Measurements from ENCODE around the gene GRAMD4. TPM values are rescaled to one million over a fixed set of nuclear protein-coding genes. Genes with fewer than 3 reads are reported as not detected.
A peak's percentile ranks its signal among the peaks of the same experiment; 100 is the strongest.

GRAMD4 gene
- polyA plus RNA-seq, 3 donors, result 9.5 to 33.3 (median 12.6) TPM

DNA sequence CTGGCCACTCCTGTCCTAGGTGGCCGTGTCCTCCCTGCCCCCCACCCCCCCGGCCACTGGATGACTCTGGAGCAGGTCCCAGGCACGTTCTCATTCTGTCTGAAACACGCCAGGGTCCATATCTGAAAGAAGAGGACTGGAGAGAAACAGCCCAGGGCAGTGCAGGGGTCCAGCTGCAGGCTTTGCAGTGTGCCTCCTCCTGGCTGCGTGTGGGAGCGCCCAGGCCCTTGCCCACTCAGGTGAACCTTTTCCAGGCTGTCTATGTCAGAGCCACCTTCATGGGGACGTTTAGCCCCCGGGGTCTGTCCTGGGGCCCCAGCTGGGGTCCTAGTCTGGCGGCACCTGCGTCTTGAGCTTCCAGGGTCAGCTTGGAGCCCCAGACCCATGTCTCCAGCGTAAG is 15.6 kb downstream of the GRAMD4 start:
- no peak for DNase-seq
- Histone ChIP-seq H3K27ac (ENCODE audit: low read depth in 1 of 2, low read length in 2 of 2) (no peak overlapping the region), H3K4me1 (ENCODE audit: control insufficient read depth in 1 of 2, insufficient read depth in 2 of 2, low read length in 2 of 2) (no peaks in the 10 kb centered on the region), H3K36me3 (replicated peaks in 1 of 2; ENCODE audit: control insufficient read depth in 1 of 2, insufficient read depth in 2 of 2, low read length in 2 of 2) (peaks cover 55 to 77% of the 10 kb centered on the region in 2 donors), H3K4me2 (replicated peaks; ENCODE audit: extremely low read depth, low read length, poor library complexity, severe bottlenecking) (no peak overlapping the region), H2AFZ (ENCODE audit: insufficient read depth, low read depth, low read length, poor library complexity, severe bottlenecking) (no peak overlapping the region), H3K9me3 (replicated peaks in 1 of 2; ENCODE audit: control insufficient read depth in 1 of 2, insufficient read depth in 1 of 2, low read length in 2 of 2) (no peaks in the 10 kb centered on the region), H3K79me2 (ENCODE audit: insufficient read depth, low read length) (peaks cover 39% of the 10 kb centered on the region), H3K9ac (ENCODE audit: insufficient read depth, low read length, poor library complexity, severe bottlenecking) (no peak overlapping the region), H3K4me3 (replicated peaks in 1 of 3; ENCODE audit: low read depth in 2 of 3, low read length in 3 of 3) (no peak overlapping the region), H3K27me3 (ENCODE audit: control insufficient read depth in 2 of 2, insufficient read depth in 2 of 2, low read length in 2 of 2) (no peaks in the 10 kb centered on the region), H4K20me1 (ENCODE audit: insufficient read depth, low read length) (peaks cover 89% of the 10 kb centered on the region)
- no peaks in the 10 kb centered on the region for H3K27me3 Mint-ChIP-seq (ENCODE audit: low read depth in 3 of 3)
- H3K9me3 Mint-ChIP-seq, result no peaks in the 10 kb centered on the region
- no peaks in the 10 kb centered on the region for H3K4me1 Mint-ChIP-seq
- intact Hi-C loops (cut with micrococcal nuclease), result no loop called here
- WGBS (ENCODE audit: insufficient coverage), result 96% methylated on average over 10 of the region's 11 CpGs
- peaks cover 46 to 71% of the 10 kb centered on the region in 2 donors for H3K36me3 Mint-ChIP-seq
- TF ChIP-seq, protein P1, sequence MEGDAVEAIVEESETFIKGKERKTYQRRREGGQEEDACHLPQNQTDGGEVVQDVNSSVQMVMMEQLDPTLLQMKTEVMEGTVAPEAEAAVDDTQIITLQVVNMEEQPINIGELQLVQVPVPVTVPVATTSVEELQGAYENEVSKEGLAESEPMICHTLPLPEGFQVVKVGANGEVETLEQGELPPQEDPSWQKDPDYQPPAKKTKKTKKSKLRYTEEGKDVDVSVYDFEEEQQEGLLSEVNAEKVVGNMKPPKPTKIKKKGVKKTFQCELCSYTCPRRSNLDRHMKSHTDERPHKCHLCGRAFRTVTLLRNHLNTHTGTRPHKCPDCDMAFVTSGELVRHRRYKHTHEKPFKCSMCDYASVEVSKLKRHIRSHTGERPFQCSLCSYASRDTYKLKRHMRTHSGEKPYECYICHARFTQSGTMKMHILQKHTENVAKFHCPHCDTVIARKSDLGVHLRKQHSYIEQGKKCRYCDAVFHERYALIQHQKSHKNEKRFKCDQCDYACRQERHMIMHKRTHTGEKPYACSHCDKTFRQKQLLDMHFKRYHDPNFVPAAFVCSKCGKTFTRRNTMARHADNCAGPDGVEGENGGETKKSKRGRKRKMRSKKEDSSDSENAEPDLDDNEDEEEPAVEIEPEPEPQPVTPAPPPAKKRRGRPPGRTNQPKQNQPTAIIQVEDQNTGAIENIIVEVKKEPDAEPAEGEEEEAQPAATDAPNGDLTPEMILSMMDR (IDR thresholded peaks at IDR 0.05), result no peak
- no peak overlapping the region for H3K27ac Mint-ChIP-seq
- H3K4me3 Mint-ChIP-seq, result no peak overlapping the region

DNA sequence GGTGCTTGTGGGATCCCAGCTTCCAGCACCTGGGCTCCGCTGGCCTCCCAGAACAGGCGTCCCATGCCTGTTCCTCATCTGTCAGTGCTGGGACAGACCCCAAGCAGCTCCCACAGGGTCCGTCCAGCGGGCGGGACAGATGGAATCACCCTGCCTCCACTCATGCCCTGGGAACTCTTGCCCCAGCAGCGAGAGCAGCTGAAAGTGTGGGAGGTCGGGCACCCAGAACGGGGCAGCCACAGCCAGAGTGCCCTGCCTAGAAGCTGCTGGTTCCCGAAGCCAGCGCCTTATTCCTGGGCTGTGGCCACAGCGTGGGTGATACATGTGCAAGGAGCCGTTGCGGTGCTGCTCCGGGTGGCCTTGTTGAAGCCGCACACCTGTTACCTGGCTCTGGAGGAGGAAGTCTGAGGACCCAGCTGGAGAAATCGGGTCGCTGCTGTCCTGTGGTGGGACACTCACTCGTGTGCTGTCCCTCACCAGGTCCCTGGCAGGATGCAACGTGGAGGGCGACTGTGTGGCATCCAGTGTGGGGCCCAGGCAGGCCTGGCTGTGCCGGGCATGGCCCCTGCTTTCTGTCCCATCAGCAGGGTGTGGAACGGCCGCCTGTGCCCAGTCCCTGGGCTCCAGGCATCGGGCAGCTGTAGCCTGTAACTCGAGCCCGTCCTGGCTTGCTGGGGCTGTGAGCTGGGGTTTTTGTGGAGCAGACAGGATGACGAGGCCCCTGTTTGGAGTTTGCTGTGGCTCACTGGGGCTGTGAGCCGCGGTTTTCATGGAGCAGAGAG is 16.2 kb downstream of the GRAMD4 start:
- intact Hi-C loops (cut with micrococcal nuclease), result no loop called here
- H3K4me3 Mint-ChIP-seq, result no peak overlapping the region
- no peaks in the 10 kb centered on the region for H3K4me1 Mint-ChIP-seq
- peak overlapping the region in 1 of 7 donors; percentile 46 for H3K27ac Mint-ChIP-seq
- no peaks in the 10 kb centered on the region for H3K9me3 Mint-ChIP-seq
- no peak overlapping the region for H3K27ac ChIP-seq (ENCODE audit: low read depth in 1 of 2, low read length in 2 of 2)
- H4K20me1 ChIP-seq (ENCODE audit: insufficient read depth, low read length), result peaks cover 90% of the 10 kb centered on the region
- no peaks in the 10 kb centered on the region for H3K27me3 ChIP-seq (ENCODE audit: control insufficient read depth in 2 of 2, insufficient read depth in 2 of 2, low read length in 2 of 2)
- H3K36me3 Mint-ChIP-seq, result peaks cover 47 to 72% of the 10 kb centered on the region in 2 donors
- H3K36me3 ChIP-seq (replicated peaks in 1 of 2; ENCODE audit: control insufficient read depth in 1 of 2, insufficient read depth in 2 of 2, low read length in 2 of 2), result peaks cover 50 to 75% of the 10 kb centered on the region in 2 donors
- H3K79me2 ChIP-seq (ENCODE audit: insufficient read depth, low read length), result peaks cover 36% of the 10 kb centered on the region
- H3K4me1 ChIP-seq (ENCODE audit: control insufficient read depth in 1 of 2, insufficient read depth in 2 of 2, low read length in 2 of 2), result no peaks in the 10 kb centered on the region
- no peak overlapping the region for H3K4me3 ChIP-seq (replicated peaks in 1 of 3; ENCODE audit: low read depth in 2 of 3, low read length in 3 of 3)
- no peak overlapping the region for H2AFZ ChIP-seq (ENCODE audit: insufficient read depth, low read depth, low read length, poor library complexity, severe bottlenecking)
- H3K4me2 ChIP-seq (replicated peaks; ENCODE audit: extremely low read depth, low read length, poor library complexity, severe bottlenecking), result no peak overlapping the region
- WGBS (ENCODE audit: insufficient coverage), result 95% methylated on average over 27 of the region's 29 CpGs
- H3K27me3 Mint-ChIP-seq (ENCODE audit: low read depth in 3 of 3), result no peaks in the 10 kb centered on the region
- no peak overlapping the region for H3K9ac ChIP-seq (ENCODE audit: insufficient read depth, low read length, poor library complexity, severe bottlenecking)
- no peaks in the 10 kb centered on the region for H3K9me3 ChIP-seq (replicated peaks in 1 of 2; ENCODE audit: control insufficient read depth in 1 of 2, insufficient read depth in 1 of 2, low read length in 2 of 2)
- TF ChIP-seq, protein P1 (IDR thresholded peaks at IDR 0.05), result no peak
- DNase-seq, result no peak

All from CD14-positive monocyte (primary cell).